ENCODE measurements around the gene CDH2.

DNA sequence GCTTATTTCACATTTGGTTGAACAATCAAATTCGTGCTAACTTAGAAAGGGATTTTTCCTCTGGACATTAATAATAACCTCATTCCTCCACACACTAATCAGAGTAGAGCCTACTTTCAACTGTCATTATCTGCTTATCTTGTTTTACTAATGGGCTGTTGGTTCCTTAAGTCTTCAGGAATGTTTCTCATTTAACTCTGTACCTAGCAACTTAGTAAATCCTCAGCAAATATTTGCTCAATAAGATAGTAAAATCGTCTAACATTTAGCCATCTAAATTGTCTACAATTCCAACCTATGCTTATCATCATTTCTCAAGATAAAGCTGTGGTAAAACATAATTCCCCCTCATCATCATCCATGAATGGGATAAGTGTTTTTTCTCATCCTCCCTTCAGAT is 98.1 kb downstream of the CDH2 start:
- TF ChIP-seq POLR2AphosphoS5 (IDR thresholded peaks at IDR 0.05; ENCODE audit: borderline replicate concordance, low read depth, low read length) (no peak), EZH2 (IDR thresholded peaks at IDR 0.05) (no peak), FOXP2 (optimal IDR thresholded peaks at IDR 0.05; ENCODE audit: control extremely low read depth, extremely low read length, insufficient read depth) (no peak)

Data from SK-N-MC (cell line).